Hematopoietic multipotent progenitor cell treated with erythropoietin and hydrocortisone succinate and interleukin-3 and kit ligand, for 15 days (in vitro differentiated cells): ENCODE data around the gene MED10.
"Not testable (repeated sequence)": the region's sequence is repeated elsewhere in the genome, so short reads cannot be mapped to it uniquely, and the experiment has no call there.

Experiments
- DNase-seq: peaks from one replicate; pipeline ENCODE4 v3.0.0-alpha.2; 2015; ENCODE audit warnings: low spot score

The MED10 gene

DNA sequence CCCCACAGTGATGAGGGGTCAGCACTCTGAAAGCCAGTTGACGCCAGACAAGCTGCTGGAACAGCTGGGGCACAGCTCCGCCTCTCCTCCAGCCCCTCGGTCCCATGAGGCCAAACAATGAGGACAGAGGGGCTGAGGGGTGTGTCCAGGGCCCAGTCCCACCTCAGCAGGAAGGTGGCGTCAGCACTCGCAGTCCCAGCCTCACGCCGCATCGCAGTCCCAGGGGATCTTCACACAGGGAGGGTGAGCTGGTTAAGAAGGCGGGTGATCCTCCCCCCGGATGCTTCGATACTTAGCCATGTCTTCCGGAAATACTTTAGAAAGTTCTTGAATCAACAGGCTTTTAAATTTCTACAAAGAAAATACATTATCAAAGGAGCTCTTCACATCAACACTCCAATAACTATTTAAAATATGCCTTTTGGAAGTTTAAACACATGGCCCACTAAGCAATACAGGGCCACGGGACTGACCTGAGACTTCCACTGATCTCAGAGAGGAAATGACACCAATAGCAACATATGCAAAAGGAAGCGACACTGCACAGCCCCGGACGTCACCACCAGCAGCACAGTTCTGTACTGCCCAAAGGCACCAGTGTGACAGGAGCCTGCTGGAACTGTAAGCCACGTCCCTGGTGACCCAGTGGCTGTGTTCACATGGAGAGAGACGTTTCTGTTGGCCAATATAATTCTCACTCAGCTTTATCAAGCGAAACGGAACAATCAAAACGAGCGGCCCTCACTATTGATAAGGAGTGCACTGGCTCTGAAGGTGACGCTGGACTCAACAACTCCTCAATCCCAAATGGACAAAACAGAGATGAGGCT is 5.9 kb downstream of the MED10 start:
- no peak for DNase-seq

DNA sequence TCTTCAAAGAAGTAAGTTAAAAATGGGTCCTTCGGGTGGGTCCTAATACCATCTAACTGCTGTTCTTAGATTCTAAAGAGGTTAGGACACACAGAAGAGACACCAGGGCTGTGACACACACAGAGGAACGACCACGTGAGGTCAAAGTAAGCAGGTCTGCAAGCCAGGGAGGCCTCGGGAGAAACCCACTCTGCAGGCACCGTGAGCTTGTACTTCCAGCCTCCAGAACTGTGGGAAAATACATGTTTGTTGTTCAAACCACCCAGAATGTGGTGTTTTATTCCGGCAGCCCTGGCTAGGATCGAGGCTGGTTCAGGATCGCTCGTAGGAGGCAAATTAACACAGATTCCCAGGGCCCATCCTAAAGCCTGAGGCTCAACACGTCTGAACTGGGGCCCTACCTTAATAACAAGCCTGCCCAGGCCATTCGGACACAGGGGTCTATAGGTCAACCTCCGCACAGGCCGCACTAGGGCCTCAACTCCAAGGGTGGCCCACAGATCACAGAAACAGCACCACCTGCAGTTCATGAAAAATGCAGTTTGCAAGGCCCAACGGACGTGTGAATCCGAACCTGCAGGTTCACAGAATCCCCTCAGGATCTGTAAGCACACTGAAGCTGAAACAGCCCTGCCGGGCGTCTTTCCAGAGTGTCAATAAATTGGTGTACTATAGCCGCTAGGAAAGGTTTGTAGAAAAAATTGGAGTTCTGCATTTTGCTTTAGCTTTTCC is 7.1 kb downstream of the MED10 start:
- no peak for DNase-seq

DNA sequence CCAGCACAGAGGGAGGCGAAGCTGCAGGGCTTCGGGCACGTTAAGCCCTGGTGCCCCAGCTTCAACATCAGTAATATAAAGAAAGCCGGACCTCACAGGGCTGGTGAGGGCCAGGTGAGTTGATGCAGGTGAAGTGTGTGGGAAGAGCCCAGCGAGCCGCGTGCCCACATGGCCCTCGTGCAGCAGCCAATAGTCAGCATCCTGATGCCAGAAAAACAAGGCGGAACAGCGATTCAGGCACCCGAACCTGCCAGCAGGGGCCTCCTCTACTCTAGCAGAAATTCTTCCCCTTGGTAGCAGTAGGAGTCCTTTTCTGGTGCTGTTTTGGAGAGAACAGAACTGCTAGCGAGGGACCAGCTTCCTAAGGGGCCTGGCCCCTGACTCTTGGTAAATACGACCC is 7.8 kb downstream of the MED10 start:
- DNase-seq = no peak

DNA sequence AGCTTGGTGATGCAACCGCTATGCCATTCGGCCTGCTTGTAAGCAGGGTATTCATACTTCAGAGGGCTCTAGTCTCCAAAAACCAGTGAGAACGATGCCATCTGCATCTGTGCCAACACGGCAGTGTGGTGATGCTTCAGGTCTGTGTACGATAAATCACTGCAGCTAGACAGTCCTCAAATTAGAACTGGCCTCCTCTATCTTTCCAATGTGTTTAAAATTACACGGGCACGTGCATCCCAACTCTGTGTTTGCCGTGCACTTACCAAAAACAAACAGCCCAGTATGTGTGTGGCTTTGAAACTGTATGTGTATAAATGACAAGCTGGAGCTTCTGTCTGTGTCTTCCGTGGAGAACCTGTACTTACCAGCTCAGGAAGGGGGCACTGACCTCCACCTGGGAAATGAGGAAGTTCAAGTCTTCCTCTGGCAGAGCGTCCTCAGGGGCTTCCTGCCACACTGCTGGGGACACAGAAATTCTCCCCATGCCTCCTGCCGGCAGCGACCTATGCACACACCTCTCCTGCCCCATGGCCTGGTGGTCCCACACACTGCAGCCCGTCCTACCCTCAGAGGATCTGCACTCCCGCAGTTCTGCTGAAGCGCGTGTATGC is 12.3 kb downstream of the MED10 start:
- no peak for DNase-seq

- no peak for DNase-seq
Observed at GRCh38 chr5:6365142-6365976, 13.0 kb downstream of the MED10 start.

DNA sequence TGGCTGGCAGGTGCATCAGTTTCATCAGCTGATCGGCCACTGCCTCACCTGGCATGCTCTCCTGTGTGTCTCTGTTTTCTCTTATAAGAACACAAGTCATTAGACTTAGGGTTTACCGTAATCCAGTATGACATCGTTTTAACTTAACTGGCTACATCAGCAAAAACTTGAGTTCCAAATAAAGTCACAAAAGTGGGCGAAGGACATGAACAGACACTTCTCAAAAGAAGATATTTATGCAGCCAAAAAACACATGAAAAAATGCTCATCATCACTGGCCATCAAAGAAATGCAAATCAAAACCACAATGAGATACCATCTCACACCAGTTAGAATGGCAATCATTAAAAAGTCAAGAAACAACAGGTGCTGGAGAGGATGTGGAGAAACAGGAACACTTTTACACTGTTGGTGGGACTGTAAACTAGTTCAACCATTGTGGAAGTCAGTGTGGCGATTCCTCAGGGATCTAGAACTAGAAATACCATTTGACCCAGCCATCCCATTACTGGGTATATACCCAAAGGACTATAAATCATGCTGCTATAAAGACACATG is 14.8 kb downstream of the MED10 start:
- DNase-seq = not testable (repeated sequence)

GRCh38 chr5:6362846-6363245 is 15.5 kb downstream of the MED10 start:
- DNase-seq = no peak

GRCh38 chr5:6361101-6361500 is 17.2 kb downstream of the MED10 start:
- no peak for DNase-seq

DNA sequence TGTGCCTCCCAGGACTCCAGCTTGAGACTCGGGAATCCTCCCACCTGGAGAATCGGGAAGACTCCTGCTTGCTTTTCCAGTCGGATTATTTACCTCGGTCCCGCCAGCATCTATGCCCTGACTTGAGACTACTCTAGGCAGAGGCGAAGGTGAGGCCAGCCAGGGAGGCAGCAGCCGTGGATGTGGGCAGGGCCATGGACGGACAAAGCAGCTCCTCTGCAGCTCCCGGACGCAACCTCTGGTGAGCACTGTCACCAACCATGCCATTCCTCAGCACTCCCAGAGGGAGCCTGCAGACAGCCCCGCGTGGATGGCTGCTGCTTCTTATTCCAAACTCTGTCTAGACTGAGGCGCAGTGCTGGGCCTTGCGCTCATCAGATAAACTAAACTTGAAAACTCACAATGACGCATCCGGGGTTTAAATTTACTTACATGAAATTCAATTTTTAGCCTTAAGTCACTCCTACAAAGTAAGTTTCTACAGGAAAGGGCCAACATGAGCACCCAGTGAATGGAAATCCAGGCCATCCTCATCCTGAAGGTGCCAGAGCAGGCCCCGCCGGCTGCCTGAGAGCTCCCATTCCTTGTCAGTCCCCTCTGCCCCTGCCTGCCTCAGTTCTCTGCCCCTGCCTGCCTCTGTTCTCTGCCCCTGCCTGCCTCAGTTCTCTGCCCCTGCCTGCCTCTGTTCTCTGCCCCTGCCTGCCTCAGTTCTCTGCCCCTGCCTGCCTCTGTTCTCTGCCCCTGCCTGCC is 17.8 kb downstream of the MED10 start:
- no peak for DNase-seq

GRCh38 chr5:6359555-6360322 is 18.6 kb downstream of the MED10 start:
- no peak for DNase-seq

DNA sequence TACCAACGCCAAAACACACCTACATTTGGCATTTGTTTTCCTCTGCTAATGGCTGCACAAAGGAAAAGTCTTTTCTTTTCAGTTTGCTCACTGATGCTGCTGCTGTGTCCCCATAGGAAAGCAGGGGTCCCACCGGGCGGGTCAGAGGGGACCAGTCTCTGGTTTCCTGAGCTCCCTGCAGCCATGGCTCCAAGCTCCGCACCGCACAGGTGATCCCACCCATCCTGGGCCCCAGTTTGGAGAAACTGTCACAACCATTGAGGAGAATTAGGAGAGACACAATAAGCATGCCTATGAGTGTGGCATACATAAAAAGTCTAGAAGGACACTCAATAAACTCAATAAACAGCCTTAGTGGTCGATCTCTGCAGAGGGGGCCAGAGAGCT is 19.9 kb downstream of the MED10 start:
- no peak for DNase-seq

GRCh38 chr5:6357817-6358433 is 20.4 kb downstream of the MED10 start:
- not testable (repeated sequence) for DNase-seq

- DNase-seq = no peak
Observed at GRCh38 chr5:6356578-6357164, 21.7 kb downstream of the MED10 start.

GRCh38 chr5:6355294-6355693 is 23.1 kb downstream of the MED10 start:
- no peak for DNase-seq

- no peak for DNase-seq
Observed at GRCh38 chr5:6354848-6355247, 23.5 kb downstream of the MED10 start.

GRCh38 chr5:6353602-6354302 is 24.6 kb downstream of the MED10 start:
- DNase-seq = no peak

- DNase-seq = no peak
Observed at GRCh38 chr5:6350277-6351090, 27.9 kb downstream of the MED10 start.

GRCh38 chr5:6349387-6349786 is 29.0 kb downstream of the MED10 start:
- DNase-seq = no peak
